Neural crest cell (in vitro differentiated cells): ENCODE results near the gene DOHH. TPM values are rescaled to one million over a fixed set of nuclear protein-coding genes. Genes with fewer than 3 reads are reported as not detected.

Source experiments
- DNase-seq: peaks from one replicate; pipeline ENCODE4 v3.0.0; 2021; ENCODE audit warnings: low read depth, mixed read lengths, low spot score
- H3K27ac Mint-ChIP-seq: one replicate; pipeline ENCODE4 v1.8.0; 2021; ENCODE audit warnings: mild to moderate bottlenecking, mixed read lengths; ENCODE audit not compliant: unreplicated experiment
- H3K27me3 Mint-ChIP-seq: 2 replicates; pipeline ENCODE4 v1.8.0; 2021; ENCODE audit warnings: low read depth, mild to moderate bottlenecking, mixed read lengths
- H3K36me3 Mint-ChIP-seq: 2 replicates; pipeline ENCODE4 v1.8.0; 2021; ENCODE audit warnings: low read depth, mild to moderate bottlenecking, mixed read lengths
- H3K4me1 Mint-ChIP-seq: 2 replicates; pipeline ENCODE4 v1.8.0; 2021; ENCODE audit warnings: mixed read lengths
- H3K4me3 Mint-ChIP-seq: one replicate; pipeline ENCODE4 v1.8.0; 2021; ENCODE audit warnings: mild to moderate bottlenecking, mixed read lengths
- H3K9me3 Mint-ChIP-seq: 2 replicates; pipeline ENCODE4 v1.8.0; 2021; ENCODE audit warnings: mixed read lengths
- CTCF ChIP-seq: fragments of 200-600 bp; sonication (generic); conservative IDR thresholded peaks from 2 replicates; pipeline ENCODE4 v1.5.0; 2021; ENCODE audit warnings: antibody characterized with exemption, mild to moderate bottlenecking
- total RNA-seq: library from RNA; stranded (reverse); gene quantifications from 2 replicates; pipeline ENCODE4 v1.2.1, GENCODE V29; 2021

The DOHH gene
- total RNA-seq, 1 donor from 2014 or later, result 12.8 TPM

GRCh38 chr19:3524078-3524842, 23.8 kb upstream of the DOHH start:
- Mint-ChIP-seq H3K4me3 (no peak overlapping the region), H3K36me3 (peaks cover 3% of the 10 kb centered on the region), H3K9me3 (no peaks in the 10 kb centered on the region), H3K4me1 (no peaks in the 10 kb centered on the region), H3K27me3 (no peaks in the 10 kb centered on the region), H3K27ac (no peak overlapping the region)
- no peak for DNase-seq
- no peak for TF ChIP-seq CTCF

- H3K4me3 Mint-ChIP-seq, result no peak overlapping the region
- no peak for TF ChIP-seq CTCF
- no peaks in the 10 kb centered on the region for H3K9me3 Mint-ChIP-seq
- peaks cover 3% of the 10 kb centered on the region for H3K36me3 Mint-ChIP-seq
- no peaks in the 10 kb centered on the region for H3K4me1 Mint-ChIP-seq
- DNase-seq, result no peak
- H3K27ac Mint-ChIP-seq, result no peak overlapping the region
- no peaks in the 10 kb centered on the region for H3K27me3 Mint-ChIP-seq
Measured at GRCh38 chr19:3523361-3524077, 23.0 kb upstream of the DOHH start.

GRCh38 chr19:3522421-3523360, 22.2 kb upstream of the DOHH start:
- Mint-ChIP-seq H3K36me3 (peaks cover 3% of the 10 kb centered on the region), H3K4me3 (no peak overlapping the region), H3K27ac (no peak overlapping the region), H3K9me3 (no peaks in the 10 kb centered on the region), H3K4me1 (no peaks in the 10 kb centered on the region), H3K27me3 (no peaks in the 10 kb centered on the region)
- no peak for TF ChIP-seq CTCF
- no peak for DNase-seq

GRCh38 chr19:3521104-3521445, 20.6 kb upstream of the DOHH start:
- no peak for TF ChIP-seq CTCF
- no peak for DNase-seq
- Mint-ChIP-seq H3K4me3 (no peak overlapping the region), H3K36me3 (peaks cover 3% of the 10 kb centered on the region), H3K4me1 (no peaks in the 10 kb centered on the region), H3K9me3 (no peaks in the 10 kb centered on the region), H3K27me3 (no peaks in the 10 kb centered on the region), H3K27ac (peak overlapping the region; percentile 13)
